ENCODE measurements around the gene TCEANC2. TPM values are rescaled to one million over a fixed set of nuclear protein-coding genes. Genes with fewer than 3 reads are reported as not detected.

TCEANC2 gene
- 3.2 and 4.0 TPM in 2 replicates for total RNA-seq

DNA sequence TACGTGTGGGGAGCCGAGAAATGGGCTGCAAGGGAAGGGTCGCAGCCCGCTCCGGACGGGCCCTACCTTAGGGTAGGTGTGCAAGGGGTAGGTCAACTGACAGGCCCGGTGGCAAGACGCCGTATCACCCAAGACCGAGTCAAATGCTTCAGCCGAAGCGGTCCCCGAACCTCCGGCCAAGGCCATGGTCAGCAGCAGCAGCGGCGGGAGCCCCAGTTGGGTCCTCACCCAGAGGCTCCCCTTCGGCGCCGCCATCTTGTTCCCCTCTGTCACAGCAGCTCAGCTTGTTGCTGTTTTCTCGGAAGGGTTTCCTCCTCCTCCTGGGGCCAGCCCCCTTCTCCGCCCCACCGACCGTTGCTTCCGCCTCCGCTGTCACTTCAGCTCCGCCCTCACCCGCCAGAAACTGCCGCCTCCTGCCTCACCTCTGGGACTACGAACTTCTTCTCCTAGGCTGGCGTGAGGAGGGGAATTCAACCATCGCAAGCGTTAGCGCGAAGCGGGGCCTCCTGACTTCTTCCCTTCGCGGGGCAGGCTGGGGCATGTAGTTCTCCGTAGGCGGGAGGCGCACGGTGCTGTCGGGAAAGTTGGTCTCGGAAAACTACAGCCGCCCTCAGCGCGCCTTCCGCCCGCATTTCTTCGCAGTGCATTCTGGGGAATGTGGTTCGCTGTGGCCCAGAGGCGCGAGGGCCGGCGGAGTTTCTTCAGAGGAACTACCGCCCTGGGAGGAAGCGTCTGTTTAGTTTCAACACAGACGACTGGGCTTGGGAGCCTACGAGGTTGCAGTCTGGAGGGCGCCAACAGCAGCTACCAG lies at the start of gene TCEANC2, which contains the start of gene TMEM59:
TCEANC2 (plus strand) TSS at position 675 of the 811 bp plus-strand sequence. CDS start 815 bp downstream, outside the sequence.
TMEM59 (minus strand) TSS at position 271 of the 811 bp plus-strand sequence; CDS start at position 255, 16 bp downstream.

DNA sequence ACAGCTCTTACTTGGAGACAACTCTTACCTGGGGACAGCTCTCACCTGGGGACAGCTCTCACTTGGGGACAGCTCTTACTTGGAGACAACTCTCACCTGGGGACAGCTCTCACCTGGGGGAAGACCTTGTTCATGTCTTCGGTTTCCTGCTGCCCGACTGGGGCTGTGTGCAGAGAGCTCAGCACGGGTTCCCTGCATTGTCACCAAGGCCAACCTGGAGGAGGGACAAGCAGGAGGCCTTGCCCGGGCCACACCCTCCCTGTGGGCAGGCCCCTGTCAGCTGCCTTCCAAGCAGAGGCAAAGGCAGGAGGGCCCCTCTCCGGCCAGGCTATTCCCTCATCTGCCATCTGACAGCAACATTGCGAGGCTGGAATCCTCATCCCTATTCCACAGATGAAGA lies 35.4 kb upstream of the TCEANC2 start, which contains the start of gene LDLRAD1:
LDLRAD1 (minus strand) TSS at position 208 of the 400 bp plus-strand sequence; CDS start at position 134, 74 bp downstream.

DNA sequence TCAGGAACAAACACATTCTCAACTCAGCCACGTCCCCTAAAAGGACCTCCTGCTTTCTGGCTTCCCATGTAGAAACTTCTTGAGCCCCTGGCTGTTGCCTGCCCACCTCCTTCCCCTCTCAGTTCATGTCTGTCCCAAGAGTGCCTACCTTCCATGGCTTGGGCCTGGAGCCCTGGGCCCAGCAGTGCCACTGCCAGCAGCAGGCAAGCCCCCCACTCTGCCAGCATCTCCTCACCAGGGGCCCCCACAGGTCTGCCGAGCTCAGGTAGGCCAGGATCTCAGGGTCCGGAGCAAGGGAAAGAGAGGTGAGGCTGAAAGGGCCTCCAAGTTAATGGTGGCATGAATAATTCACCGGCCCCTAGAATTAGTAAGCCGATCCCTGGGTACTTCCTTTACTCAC lies 99.3 kb downstream of the TCEANC2 start, which contains the start of gene CDCP2:
CDCP2 (minus strand) TSS at position 305 of the 400 bp plus-strand sequence; CDS start at position 227, 78 bp downstream.

Small RNA genes within 50 kb of the gene (small RNA-seq; reads per million reads assigned to genes)
- gene AL353898.1 = not detected
- gene AL353898.2 = not detected

Other genes starting within 250 kb of the TCEANC2 start
- gene NDC1, start 215.3 kb upstream of the TCEANC2 start, total RNA-seq = 53.6 and 75.5 TPM in 2 replicates
- 17.1 and 23.8 TPM in 2 replicates for gene YIPF1, start 163.8 kb upstream of the TCEANC2 start, total RNA-seq
- gene DIO1, start 159.4 kb upstream of the TCEANC2 start, total RNA-seq = not detected in 2 replicates
- 33.0 and 35.2 TPM in 2 replicates for gene IFT25, start 107.9 kb upstream of the TCEANC2 start, total RNA-seq
- gene LRRC42, start 107.3 kb upstream of the TCEANC2 start, total RNA-seq = 26.7 and 29.2 TPM in 2 replicates
- gene LDLRAD1, start 35.4 kb upstream of the TCEANC2 start, total RNA-seq = not detected in 2 replicates
- 149 and 191 TPM in 2 replicates for gene TMEM59, start 404 bp upstream of the TCEANC2 start, total RNA-seq
- not detected in 2 replicates for gene CDCP2, start 99.4 kb downstream of the TCEANC2 start, total RNA-seq
- gene CYB5RL, start 146.4 kb downstream of the TCEANC2 start, total RNA-seq = 7.6 and 8.0 TPM in 2 replicates
- gene MRPL37, start 146.6 kb downstream of the TCEANC2 start, total RNA-seq = 117 and 128 TPM in 2 replicates